GM21786 (cell line): ENCODE results near the gene VPS54.

Experiments used
- ATAC-seq: cut with Tn5 transposase; IDR thresholded peaks from one replicate; pipeline ENCODE4 v1.9.1; 2021; ENCODE audit not compliant: unreplicated experiment

Gene VPS54

DNA sequence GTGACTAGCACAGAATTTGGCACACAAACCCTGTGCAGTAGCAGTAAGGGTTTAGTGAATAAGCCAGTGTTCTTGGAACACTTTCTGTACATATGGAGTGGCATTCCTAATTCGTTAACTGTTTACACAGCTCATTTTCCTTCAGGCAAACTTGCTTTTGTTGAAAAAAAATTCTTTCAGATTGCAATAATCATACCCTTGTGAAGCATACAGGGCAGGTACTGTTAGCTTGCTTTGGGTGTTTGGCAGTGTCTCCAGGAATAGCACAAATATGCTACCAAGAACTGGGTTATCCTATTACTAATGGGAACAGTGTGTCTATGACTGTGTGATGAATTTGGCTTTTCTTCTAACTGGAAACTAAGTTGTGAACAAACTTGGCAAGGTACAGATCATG is 144.1 kb downstream of the VPS54 start:
- ATAC-seq: no peak

DNA sequence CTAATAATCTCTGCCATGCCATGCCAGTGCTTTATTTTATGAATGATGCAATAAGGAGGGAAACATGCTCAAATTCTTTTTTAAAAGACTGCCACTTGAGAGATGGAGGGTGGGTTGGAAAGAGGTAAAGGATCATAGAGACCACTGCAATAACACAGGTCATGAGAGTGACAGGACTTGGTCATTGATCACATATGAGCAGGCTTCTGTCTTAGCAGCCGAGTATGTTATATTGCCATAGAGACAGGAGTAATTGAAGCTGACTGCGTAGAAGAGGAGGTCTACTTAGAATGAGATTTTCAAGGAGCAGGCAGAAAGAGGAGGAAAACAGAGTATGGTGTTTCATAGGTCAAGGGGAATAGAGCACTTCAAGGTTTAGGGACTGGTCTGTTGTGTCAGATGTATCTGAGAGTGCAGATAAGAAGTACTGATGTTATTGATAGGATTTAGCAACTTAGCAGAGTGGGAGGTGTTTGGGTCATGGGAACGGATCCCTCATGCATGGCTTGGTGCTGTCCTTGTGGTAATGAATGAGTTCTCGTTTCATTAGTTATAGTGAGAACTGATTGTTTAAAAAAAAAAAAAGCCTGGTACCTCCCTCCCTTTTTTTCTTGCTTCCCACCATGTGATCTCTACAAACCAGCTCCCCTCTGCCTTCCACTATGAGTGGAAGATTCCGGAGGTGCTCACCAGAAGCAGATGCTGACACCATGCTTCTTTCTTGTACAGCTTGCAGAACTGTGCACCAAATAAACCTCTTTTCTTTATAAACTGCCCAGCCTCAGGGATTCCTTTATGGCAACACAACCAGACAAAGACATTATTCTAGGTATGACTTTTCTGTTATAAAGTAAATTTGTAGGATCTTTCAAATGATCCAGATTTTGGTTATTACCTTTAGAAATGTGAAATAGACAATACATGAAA is 144.8 kb downstream of the VPS54 start:
- no peak for ATAC-seq

DNA sequence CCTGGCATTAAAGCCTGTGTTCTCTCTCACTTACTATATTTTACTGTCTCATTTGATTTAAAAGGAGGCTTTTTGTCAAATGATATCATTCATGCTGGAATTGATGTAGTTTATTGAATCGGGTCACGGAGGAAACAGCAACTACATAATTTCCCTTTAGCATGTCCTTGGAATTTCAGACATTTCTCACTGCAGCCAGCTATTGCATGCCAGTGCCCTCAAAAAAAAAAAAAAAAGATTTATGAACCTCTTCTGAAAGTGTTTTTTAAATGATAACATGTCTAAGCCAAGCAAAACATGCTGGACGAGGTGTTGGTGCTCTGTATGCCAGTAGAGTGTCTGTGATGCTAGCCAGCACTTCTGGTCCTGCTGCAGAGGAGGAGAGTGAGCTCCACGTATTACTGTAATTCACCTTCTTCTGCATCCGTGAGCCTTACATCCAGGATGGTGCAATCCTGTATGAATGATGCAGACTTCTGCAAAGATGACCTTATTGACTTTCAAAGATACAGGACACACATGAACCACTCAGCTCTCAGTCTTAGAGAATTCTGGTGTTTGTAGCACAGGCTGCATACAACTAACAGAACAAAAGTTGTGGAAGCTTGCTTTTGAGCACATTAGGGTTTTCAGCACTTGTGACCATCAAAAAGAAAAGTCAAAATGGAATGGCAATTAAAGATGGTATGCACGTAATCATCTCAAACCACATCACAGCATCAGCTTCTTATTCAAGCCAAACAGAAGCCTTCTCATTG is 146.5 kb downstream of the VPS54 start:
- no peak for ATAC-seq

DNA sequence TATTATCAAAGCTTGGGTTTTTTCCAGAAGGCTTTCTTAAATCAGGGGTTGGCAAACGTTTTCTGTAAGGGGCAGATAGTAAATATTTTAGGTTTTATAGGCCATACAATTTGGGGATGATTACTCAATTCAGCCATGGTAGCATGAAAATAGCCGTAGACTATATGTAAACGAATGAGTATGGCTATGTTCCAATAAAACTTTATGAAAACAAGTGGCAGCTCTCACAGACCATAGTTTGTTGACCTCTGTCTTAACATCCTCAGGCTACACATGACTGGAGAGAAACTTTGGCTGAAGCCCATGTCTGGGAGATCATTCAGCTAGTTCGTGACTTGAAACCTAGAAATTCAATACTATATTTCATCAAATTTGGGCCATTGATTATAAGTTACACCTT is 147.4 kb downstream of the VPS54 start:
- ATAC-seq: no peak

DNA sequence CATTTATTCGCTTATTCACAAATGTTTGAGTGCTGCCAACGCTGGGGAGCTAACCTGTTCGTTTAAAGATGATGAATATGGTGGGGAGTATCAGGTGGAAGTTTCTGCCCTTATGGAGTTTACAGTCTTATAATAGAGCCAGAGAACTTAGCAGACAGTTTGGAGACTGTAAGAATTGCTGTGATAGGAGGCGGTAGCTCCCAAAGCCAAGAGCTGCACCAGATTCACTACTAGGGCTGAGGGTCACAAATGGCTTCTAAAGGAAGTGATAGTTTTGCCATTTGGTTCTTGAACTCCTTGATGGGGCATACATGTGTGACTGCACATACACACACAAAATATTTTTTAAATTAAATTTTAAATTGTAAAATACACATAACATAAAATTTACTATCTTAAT is 148.5 kb downstream of the VPS54 start:
- ATAC-seq: no peak

DNA sequence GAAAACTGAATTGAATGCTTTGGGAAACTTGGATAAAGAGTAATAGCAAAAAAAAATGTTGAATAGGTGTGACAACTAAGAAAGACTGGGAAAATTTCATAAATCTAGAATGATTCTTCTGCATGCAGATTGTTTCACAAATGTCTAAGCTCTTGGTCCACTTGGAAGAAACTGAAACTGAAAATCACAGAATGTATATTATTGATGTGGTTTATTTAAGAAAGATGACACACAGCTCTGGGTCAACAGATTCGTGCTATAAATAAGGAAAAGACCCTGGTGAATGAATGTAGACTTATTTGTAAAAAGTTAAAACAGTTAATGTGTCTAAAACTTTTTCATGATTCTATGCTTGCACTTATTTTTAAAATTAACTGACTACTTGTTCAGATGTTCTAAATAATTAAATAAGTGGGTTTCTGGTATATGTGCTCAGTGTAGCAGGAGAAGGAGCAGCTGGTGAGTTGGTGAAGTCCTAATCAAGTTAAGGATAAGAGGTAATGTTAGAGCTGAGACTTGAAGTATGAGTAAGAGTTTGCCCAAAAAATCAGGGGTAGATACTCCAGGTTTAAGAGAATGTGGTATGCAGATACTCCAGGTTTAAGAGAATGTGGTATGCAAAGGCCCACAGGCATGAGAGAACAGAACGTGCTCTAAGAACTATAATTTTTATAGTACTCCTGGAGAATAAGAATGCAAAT is 153.1 kb downstream of the VPS54 start:
- peak; percentile 58 for ATAC-seq

DNA sequence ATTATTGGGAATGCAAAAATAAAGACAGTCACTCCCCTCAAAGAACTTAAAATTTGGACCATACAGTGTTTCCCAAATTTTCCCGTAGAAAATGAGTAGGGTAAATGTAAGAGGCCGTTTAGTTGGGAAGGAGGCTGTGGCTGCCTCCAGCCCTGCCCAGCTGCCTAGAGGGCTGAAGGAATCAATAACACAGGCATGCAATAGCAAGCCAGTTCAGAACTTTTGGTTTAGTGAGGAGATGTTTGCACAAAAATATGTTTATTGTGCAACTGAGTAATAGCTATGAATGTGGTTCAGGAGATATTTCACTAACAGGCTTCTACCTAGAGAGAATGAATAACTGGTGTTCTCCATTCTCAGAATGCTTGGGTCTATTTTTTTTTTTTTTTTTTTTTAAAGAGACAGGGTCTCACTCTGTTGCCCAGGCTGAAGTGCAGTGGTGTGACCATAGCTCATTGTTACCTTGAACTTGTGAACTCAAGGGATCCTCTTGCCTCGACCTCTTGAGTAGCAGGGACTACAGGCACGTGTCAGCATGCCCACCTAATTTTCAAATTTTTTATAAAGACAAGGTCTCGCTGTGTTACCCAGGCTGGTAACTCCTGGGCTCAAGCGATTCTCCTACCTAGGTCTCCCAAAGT is 153.9 kb downstream of the VPS54 start:
- ATAC-seq: no peak

DNA sequence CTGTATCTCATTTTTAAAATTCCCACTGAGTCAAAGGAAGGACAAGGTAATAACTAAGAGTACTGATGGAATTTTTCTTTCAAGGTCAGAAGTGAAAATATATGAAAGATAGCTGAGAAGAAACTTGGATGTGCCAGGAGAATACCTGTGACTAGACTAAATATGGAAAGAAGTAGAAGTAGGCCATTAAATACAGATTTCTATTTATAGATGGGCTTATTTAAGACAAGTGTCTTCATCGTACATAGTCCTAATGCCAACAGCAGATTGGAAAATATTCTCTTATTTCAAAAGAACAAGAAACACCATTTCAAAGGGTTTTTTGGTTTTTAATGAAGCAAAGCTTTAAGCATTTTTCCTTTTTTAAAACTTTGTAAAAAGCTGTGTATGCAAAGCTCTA is 155.5 kb downstream of the VPS54 start:
- ATAC-seq: no peak

DNA sequence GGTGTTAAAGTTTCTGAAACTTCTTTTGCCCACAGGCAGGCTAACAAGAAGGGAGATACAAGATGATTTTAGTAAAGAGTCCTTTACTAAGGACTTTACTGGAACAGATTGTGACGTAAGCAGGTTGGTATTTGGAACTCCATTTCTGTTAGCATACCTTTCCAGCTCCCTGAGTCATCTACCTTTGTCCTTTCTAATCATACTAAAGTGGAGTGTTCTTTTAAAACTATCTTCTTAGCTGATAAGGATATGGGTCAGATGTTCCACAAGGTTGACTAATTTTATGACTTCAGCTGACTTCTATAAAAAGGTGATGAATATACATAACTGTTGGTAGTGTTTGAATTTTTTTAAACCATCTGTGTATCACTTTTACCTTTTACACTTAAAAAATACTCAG is 156.4 kb downstream of the VPS54 start:
- ATAC-seq: no peak

DNA sequence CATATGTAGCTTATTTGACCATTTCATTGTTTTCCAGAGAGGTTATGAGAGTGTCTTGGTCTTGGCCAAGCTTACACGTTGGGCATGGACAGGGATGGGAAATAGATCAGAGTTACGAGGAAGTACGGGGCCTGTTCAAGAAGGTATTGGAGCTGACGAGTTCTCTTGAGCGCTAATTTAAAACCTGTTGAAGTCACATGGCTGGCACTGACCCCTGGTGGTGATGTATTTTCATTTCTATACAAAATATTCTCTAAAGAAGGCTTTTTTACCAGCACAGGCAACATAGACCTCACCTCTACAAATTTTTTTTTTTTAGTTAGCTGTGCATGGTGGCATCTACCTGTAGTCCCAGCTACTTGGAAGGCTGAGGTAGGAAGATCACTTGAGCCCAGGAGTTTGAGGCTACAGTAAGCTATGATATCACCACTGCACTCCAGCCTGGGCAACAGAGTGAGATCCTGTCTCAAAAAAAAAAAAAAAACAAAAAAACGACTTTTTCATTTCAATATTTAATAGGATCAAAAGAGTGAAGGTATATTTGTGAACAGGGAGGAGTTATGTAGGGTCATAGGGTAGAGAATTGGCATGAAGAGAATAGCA is 157.9 kb downstream of the VPS54 start:
- peak; percentile 60 for ATAC-seq

DNA sequence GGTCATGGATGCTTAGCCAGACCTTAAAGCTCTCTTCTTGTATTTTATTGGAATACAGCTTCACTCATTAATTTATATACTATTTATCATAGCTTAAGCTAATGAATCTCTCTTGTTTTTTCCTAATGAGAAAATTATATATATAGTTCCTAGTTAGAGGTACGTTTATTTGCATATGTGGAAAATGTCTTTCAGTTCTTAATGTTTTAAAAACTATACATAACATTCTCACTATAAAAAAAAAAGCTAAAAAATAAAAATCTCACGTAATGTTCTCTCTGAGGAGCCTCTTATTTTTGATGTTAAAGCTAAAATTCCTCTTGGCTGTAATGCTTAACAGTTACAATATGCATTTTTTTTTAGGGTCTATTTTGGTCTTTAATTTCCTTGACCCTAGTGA is 160.9 kb downstream of the VPS54 start:
- ATAC-seq: no peak

DNA sequence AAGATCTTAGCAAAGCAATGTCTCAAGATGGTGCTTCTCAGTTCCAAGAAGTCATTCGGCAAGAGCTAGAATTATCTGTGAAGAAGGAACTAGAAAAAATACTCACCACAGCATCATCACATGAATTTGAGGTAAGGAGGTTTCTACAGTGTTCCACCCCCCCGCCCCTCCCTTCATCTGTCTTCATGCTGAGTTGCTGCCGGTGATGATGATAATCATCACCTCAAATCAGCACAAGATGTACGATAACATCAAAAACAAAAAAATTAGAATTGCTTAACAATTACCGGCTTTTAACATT is 163.0 kb downstream of the VPS54 start:
- ATAC-seq: no peak

DNA sequence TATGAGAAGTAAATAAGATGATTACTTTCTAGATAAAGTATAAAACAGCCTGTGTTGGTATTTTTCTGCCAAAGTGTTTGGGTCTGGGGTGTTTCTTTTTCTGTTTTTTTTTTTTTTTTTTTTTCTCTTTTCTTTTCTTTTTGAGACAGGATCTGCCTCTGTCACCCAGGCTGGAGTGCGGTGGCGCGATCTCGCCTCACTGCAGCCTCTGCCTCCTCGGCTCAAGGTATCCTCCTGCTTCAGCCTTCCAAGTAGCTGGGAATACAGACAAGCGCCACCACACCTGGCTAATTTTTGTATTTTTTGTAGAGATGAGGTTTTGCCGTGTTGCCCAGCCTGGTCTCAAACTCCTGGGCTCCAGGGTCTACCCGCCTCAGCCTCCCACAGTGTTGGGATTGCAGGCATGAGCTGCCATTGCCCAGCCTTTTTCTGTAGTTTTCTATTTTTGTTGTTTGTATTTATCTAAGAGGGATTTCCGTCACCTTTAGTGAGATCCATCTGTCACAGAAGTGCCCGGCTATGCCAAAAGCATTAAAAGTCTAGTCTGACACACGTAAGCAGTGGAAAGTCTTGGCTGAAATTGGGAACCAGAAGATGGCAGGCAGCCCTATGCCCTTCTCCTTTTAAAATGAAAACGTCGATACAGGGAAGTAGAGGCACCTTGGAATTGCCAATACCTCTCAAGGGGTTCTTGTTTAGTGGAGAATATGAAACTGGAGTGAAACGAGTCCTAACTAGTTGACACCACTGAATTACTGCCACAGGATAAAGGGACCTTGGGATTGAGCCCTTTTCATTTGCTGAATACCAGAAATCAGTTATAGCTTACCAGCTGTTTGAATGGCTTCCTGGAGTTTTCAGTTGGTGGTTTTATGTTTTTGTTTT is 163.6 kb downstream of the VPS54 start:
- no peak for ATAC-seq

DNA sequence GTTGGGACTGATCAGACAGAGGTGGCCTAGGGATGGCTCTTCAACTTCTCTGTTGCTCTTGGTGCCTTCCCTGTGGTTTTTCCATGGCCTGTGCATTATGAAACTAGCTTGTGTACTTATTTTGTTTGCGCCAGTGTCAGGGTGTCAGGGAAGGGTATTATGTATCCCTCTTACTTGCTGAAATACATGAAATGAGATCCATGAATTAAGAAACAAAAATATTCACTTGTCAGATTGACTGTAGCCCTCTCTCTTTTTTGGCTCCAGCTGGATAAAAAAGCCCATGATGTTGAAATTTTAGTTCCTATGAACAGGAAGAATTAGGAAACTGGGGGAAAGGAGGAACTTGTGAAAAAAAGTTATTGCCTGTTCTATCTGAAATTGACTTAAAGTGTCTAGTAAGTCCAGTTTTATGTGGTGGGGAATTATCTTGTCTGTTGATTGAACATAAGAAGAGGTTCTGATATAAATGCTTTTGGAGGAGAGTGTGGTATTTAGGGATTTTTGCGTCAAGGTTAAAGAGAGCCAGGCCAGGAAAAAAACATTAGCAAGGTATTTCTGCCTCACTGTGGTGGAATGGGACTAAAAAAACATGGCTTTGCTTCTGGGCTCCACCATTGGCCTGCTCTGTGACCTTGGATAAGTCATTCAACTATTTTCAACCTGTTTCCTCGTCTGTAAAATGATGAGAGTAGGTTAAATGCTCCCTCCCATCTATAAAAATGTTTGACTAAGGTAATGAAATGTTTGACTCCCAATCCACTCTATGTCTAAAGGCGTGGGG is 165.5 kb downstream of the VPS54 start:
- ATAC-seq: no peak

DNA sequence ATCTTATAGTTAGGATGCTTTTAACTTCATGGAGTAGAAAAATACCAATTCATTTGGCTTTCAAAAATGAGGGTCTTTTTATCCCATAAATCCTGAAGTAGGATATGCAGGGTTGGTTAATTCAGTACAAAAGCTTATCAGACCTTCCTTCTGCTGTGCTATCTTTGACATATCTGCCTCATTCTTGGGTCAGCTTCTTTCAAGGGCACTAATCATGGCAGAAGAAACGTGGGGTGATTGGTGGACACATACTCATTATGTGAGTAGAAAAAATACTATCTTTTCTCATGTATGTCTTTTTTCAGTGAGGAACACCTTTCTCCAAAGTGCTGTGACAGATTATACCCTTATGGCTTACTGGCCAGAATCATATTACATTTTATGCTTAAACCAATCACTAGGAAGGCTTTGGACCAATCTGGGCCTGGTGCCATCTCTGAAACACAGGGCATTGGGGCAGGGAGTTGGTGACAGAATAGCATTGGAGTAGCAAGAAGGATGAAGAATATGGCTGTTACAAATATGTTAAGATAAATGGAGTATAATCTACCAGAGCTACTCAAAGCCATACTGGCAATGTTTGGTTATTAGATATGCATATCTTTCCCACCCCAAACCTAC is 167.4 kb downstream of the VPS54 start:
- ATAC-seq: no peak

DNA sequence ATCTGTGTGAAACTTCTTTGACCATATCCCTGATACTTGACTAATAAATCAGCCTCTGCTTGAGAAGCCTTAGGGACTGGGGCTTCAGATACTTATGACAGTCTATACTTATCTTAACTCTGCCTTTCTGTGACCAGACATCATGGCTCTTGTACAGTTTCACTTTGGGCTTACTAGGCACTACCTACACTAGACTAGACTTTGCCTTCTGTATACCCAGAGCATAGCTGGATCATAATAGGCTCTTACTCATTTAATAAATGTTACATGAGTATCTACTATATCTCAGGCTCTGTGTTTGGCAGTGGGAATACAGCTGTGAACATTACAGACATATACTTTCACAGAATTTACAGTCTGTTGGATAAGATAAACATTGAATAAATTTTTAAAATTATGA is 168.6 kb downstream of the VPS54 start:
- ATAC-seq: no peak

DNA sequence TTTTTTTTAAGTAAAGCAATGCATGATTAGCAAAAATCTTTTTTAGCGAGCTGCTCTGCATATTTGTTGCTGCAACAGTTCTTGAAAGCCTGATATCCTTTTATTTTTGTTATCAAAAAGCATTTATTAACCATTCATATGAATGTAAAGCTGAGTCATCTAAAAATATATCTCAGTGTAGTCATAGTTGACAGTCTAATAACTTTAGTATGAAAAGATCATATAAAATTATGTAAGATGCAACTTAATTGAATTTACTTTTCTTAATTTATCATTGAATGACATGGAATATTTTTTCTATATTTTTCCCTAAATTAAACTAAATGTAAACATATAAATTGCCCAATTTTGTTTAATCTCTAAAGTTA is 169.0 kb downstream of the VPS54 start:
- ATAC-seq: no peak

DNA sequence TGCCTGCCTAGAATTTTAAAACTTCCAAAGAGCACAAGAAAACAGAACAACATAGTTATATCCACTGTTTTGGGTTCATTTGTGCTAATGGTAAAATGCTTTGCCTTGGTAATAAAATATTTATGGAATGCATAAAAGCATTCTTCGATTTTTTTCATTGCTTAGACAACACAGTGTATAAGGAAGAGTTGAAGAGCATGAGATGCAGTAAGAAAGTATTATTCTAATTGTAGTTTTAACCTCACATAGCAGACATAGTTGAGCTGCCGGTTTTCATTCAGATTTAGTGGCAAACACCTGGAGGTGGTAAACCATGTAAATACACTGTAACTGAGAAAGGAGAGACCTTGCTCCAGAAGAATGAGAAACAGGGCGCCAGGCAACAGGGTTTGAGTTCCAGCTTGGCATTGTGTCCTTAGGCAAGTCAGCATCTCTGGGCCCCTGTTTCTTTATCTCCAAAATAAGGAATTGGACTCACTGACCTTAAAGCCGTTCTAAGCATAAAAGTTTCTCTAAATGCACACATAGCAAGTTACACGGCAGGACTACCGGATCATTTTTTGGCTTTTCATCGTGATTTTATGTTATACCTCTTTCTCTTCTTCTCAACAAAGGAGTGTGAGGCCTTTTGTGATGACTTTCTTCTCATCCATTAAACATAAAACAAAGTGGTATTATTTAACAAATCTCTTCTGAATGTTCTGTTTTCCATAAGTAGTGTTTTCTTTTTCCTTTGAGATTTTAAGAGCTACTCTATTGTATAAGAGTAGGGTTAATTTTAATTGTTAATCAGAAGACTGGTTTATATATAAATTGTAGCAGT is 169.6 kb downstream of the VPS54 start:
- no peak for ATAC-seq
